HG03175 (cell line): ENCODE measurements around the gene ROR2.

Experiments
- ATAC-seq: cut with Tn5 transposase; IDR thresholded peaks from one replicate; pipeline ENCODE4 v1.9.1; 2021; ENCODE audit warnings: mild to moderate bottlenecking, moderate library complexity; ENCODE audit not compliant: unreplicated experiment

ROR2 gene

DNA sequence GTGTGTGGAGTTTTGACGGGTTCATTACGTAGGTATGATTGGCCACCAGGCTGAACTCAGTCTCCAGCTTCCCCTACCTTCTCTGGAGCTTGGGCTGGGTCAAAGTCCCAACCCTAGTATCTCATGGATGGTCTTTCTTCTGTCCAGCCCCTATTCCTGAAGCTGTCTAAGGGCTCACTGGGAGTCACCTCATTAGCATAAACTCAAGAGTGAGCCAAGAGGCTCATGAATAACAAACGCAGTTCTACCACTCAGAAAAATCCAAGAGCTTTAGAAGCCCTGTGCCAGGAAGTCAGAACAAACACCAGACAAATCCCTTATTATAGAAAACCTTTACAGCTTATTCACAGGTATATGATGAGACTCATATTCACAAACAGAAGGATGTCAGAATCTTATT lies 346.1 kb downstream of the ROR2 start:
- ATAC-seq, result no peak

DNA sequence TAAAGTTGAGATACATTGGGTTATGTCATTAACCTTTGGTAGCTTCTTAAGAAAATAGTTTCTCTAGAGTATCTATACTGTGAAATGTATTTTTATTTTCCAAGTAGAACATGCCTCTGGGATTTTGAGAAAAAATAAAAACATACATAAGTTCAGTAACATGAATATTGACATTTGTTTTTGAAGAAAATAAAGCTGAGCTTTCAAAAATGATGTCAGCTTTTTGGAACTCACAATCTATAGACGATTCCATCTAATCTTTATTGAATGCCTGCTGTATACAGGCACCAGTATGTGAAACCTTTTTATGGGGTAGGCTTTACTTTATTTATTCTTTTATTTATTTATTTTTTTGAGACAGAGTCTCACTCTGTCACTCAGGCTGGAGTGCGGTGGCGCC lies 350.5 kb downstream of the ROR2 start:
- no peak for ATAC-seq

DNA sequence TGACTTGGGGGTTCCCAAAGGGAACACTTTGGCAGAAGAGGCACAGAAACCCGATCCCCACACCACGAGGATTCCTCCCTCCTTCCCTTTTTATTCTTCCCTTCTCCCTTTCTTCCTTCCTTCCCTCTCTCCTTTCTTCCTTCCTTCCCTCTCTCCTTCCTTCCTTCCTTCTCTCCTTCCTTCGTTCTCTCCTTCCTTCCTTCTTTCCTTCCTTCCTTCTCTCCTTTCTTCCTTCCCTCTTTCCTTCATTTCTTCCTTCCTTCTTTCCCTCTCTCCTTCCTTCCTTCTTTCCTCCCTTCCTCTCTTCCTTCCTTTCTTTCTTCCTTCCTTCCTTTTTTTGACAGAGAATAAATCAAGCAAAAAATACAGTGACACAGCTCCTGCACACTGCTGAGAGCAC lies 358.4 kb downstream of the ROR2 start:
- ATAC-seq, result no peak

DNA sequence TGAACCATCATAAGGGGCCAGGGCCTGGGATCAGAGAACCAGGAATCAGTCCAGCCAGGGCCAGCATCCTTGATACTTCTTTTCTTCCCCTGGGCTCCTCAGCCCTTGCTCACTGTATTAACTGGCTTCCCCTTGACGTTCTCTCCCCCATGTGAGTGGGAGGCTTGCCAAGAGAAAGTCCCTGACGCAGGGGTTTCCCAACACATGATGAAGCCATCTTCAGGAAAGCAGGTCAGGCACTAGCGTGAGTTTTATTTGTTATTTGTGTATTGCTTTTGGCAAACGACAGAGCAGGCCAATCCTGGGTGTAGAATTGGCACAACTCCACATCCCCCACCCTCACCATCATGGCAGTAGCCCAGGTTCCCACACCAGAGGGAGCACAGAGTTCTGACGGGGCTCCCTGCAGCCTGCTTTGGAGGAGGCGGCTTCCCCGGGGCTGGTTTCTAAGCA lies 360.9 kb downstream of the ROR2 start:
- no peak for ATAC-seq

DNA sequence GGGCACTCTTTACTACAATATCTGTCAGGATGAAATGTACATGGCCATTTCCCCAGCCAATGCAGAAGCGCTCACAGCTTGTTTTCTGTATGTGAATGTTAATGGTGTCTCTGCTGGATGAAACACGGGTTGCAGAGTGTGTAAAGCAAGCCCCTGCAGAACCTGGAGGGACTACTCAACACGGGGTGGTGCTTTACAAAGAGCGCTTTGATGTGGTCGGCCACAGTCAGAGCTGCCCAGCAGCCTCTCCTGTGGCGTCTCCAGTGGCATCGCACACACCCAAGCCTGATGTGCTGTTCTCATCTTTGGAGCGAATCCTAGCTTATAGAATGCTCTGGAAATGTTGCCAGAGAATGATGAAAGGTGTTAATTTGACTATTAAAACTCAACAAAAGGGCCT lies 363.7 kb downstream of the ROR2 start:
- no peak for ATAC-seq

DNA sequence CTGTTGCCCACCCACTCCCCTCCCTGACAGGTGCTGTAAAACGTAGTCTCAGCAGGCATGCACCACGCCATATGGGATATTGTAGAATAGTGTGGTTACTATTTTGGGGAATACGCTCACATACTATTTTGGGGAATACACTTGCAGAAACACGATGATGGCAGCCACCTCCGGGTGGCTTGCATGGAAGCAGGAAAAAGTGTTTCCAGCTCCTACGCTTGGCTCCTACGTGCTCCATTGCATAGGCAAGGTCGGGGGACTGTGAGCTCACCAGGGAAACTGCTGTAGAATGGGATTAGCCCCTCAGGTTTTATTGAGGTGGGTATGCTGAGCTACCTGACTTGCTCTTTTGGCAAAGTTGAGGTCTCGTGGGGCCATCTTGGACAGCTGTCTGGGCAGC lies 366.1 kb downstream of the ROR2 start:
- no peak for ATAC-seq

DNA sequence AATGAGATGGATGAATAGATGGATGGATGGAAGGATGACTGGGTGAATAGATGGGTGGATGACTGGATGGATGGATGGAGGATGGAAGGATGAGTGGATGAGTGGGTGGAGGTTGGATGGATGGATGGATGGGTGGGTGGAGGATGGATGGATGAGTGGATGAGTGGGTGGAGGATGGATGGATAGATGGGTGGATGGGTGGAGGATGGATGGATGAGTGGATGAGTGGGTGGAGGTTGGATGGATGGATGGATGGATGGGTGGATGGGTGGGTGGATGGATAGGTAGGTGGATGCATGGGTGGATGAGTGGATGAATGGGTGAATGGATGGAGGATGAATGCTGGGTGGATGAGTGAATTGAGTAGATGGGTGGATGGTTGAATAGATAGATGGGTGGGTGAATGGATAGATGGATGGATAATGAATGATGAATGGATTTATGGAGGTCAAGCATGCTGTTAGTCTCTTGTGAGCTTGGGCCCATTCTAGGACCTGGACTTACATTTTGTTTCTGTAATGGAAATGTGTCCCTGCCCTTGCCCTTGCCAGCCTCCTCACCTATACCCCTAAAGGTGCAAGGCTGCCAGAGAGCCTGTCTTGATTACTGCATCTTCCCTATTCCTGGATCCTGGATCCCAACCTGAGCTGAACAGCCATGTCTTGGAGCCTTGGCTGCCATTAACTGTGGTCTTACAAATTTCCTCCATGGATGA lies 366.7 kb downstream of the ROR2 start:
- no peak for ATAC-seq

DNA sequence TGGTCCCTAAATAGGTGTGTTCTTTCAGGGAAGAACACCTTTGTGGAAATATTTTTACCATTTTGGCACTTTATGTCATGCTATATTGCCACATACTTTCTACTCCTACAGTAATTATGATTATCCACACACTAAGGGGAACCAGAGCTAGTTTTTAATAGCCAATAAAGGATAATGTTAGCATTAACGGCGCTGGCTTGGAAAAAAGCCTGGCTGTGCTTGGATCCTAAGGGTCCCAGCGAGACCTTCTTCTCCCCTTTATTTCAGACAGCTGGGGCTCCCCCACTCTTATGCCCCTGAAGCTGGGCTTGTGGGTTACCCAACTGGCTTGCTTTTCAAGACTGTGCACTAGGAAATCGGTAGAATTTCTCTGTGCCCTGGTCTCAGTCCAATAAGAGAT lies 367.8 kb downstream of the ROR2 start:
- no peak for ATAC-seq

DNA sequence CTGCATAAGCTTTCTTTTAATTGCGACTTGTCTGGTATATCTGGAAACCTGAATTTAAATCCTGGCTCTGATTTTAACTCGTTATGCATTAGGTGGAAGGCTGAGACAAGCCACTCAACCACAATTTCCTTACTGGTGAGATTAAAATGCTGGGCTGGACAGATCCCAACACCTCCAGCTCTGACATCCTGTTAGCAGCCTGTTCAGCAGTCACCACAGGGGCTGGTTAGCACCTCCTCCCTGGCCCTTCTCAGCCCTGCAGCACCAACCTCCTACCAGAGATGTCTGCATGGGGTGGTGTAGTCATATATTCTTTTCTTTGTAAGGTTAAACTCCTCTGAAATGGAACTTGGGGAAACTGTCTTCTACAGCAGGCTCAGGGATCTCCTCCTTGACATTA lies 369.9 kb downstream of the ROR2 start:
- no peak for ATAC-seq

DNA sequence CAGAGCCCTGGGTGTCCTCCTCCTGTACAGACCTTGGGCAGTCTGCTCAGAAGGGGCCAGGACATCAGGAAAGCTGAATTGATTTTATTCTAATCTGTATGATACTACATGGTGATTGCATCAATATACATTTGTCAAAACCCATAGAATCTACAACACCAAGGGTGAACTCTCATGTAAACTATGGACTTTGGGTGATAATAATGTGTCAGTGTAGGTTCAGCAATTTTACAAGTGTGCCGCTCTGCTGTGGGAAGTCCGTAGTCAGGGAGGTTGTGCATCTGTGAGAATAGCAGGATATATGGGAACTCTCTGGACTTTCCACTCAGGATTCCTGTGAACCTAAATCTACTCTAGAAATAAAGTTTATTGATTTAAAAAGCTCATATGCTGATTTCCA lies 371.1 kb downstream of the ROR2 start:
- ATAC-seq, result no peak

DNA sequence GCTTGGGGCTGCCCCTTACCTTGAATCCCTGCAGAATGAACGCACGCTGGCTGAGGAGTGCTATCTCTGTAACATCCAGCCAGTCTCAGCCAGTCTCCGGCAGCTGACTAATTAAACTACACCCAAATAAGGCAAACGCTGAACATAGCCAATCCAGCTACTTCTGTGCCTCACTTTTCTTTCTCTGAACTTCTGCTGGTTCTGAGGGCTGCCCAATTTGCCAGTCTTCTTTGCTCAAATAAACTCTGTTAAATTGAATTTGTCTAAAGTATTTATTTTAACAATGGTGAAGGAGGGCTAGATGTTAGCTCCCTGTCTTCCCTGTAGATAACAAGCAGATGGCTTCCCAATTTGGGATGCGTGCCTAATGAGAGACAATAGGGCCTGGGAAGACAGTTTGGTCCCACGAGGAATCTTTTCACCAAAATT lies 372.4 kb downstream of the ROR2 start:
- ATAC-seq, result no peak

DNA sequence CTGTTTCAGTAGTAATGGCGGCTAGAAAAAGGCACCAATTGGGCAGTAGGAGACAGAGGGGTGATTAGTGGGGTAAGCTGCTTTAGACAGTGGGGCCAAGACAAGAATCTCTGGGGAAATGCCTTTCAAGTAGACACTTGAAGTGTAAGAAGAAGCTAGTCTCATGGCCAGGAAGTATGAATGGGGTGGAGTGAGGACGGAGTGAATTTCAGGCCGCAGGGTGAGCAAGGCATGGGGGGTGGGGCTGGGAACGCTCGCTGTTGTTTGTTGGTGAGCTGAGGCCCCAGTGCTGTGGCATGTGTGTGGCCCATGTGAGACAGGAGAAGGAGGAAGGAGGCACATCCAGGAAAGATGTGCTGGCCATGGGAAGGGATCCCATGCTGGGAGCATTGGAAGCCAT lies 377.2 kb downstream of the ROR2 start:
- ATAC-seq, result no peak

DNA sequence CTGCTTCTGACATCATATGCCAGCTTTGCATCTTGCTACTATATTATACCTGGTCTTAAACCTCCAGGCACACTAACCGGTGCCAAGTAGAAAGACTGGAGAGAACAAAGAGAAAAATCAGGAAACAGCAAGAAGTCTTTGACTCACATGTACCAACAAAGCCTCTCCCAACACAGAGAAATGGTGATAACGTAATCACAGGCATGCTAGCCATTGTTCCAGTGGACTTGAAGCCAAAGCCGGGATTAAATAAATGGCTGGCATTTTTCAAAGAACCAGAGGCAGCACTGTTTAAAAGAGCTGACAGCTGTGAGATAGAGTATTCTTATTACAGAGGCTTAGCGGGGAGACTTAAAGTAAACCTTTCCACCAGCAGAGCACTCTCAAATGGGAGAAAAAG lies 378.0 kb downstream of the ROR2 start:
- no peak for ATAC-seq

DNA sequence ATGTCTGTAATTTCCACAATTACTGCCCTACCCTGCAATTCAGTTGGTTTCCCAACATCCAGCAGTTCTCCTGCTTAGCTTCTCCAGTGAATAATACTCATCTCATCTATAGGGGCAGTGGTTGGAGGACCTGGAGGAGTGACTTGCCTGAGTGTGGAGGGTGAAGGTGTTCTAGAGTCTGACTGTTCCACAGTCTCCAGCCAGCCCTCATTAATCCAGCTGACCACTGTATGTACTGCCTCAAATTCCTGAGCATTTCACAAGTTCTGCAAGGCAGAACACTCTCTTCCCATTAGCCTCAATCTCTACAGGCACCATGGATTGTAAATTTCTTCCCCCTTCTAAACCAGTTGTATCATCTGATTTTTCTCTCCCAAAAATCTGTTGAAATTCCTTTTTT lies 379.0 kb downstream of the ROR2 start:
- no peak for ATAC-seq

DNA sequence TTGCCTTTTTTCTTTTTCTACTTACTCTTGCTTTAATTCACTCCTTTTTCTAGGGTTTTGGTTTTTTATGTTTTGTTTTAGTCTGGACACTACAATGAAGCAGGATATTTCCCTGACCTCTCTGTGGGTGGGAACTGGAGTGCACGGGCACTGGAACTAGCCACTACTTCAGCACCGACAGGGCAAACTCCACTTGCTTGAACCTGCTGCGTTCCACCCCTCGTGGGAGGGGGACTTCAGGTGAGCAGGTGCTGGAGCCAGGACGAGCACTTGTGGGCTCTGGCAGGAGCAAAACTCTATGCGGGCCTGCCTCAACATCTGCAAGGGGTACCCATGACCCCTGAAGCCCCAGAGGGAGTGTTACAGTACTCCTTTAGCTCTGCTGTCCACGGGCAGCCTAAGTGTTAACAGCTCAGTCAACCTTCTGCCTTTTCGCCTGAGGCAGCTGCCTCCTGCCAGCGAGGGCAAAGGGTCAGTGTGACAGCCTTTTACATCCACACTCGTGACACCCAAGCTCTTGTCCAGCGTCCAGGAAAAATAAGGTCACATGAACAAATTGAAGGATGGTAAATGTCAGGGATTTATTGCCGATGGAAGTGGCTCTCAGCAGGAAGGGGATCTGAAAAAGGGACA lies 382.3 kb downstream of the ROR2 start:
- ATAC-seq, result no peak

DNA sequence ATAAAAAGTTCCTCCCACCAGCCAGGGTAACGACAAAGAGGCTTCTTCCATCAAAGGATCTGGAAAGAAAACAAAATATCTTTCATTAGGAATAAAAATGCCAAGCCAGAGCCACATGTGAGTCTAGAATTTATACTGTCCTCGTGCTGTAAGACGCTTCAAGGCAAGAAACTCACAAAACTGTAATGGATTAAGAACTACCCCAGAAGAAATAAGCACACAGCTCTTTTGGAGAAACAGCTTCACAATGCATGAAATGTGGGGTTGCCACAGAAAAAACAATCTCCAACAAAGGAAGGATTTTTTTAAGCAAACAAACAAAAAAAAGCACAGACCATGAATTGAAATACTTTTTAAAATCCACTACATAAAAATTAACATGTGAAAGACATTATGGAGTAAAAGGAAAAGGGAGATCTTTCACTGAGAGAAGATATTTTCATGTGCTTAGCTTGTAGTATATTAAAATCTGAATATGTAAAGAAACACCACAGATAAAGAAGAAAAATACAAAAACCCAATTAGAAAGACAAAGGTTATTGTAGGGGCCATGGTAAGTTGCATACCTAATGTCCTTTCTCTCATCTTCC lies 385.9 kb downstream of the ROR2 start:
- ATAC-seq, result no peak

DNA sequence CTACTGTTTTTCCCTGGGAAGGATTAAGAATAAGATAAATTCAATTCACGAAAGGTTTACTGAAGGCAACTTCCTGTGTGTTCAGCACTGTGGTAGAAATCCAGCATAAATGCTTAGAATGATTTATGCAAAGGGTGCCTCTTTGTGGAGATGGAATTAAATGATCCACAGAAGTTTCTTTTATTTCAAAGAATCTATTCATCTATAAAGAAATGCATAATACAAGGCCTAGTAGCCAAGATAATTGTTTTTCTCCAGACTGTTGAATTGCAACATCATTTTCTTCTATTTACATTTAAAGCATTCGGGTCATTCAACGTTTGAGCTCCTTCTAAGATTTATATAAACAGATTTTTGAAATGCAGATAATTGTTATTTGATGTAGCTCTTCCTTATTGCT lies 387.6 kb downstream of the ROR2 start:
- ATAC-seq, result no peak

DNA sequence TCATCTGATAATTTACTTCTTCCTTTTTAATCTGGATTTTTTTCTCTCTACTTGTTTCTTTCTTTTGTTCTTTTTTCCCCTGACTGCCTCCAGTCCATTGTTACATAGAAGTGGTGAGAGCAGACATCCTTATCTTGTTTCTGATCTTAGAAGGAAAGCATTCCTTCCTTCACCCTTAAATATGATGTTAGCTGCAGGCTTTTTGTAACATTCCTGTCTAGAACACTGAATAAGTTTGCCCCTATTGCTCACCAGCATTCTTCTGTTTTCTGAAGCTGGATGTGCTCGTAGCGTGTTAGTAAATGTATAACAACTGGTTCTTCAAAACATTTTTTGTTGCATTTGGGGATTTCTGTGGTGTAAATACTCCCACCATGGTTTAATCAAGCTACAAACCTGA lies 389.7 kb downstream of the ROR2 start:
- ATAC-seq, result no peak

DNA sequence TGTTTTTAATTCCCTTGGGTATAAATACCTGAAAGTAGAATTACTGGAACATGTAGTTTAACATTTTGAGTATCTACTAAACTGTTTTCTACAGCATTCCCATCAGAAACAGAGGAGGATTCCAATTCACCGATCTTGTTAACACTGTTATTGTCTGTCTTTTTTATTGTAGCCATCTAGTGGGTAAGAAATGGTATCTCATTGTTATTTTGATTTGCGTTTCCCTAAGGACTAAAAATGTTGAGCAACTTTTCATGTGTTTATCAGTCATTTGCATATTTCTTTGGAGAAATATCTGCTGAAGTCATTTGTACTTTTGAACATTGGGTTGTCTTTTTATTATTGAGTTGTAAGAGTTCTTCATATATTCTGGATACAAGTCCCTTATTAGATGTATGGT lies 391.1 kb downstream of the ROR2 start:
- no peak for ATAC-seq

DNA sequence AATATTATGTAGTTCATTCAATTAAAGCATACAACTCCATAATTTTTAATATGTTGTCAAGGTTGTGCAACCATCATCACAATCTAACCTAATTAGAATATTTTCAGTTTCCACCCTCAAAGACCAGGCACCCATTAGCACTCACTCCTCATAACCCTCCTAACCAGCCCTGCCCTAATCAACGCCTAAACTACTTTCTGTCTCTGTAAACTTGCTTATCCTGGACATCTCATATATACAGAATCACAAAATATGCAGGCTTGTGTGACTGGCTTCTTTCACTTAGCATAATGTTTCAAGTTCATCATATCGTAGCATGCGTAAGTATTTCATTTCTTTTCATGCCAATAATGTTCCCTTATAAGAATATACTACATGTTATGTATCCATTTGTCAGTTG lies 391.6 kb downstream of the ROR2 start:
- no peak for ATAC-seq

DNA sequence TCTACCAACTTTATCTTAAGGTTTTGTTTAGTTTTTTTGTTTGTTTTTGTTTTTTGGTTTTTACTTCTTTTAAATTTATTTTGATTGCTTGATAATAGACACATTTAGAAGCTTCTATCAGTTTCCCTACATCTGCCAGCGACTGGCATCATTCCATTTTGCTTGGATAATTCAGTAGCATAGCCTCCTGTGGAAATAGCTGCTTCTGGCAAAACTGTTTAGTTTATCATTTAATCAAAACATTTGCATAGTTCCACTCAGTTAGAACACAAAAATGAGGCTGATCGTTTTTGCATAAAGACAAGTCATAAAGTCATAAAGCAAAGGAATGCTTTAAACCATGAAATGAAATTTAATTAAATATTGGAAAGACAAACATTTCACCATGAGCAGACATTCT lies 392.7 kb downstream of the ROR2 start:
- no peak for ATAC-seq

DNA sequence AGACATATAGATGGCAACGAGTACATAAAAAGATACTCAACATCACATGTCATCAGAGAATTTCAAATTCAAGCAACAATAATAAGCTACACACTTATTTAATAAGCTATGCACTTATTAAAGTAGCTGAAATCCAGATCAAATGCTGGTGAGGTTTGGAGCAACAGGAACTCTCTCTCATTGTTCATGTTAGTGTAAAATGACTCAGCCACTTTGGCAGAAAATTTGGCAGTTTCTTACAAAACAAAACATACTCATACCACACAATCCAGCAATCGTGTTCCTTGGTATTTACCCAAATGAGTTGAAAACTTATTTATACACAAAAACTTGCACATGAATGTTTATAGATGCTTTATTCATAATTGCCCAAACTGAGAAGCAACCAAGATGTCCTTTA lies 394.9 kb downstream of the ROR2 start:
- no peak for ATAC-seq

DNA sequence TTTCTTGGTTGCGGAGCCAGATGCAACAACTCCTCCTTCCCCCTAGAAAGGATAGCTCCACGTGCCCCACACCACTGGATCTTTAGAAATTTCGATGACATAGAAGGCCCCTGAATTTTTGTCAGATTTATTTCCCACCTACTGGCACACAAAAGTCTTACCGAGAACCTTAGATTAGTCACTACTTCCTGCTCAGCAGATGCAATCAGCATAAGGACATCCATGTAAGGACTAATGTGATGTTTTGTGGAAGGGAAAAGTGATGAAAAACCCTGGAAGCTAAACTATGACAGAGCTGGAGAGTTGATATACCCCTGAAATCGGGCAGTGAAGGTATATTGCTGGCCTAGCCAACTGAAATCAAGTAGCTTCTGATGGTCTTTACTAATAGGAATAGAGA lies 400.9 kb downstream of the ROR2 start:
- ATAC-seq, result no peak
